Ishikawa (cell line): ENCODE results near the gene PLIN4.

Experiments
- CEBPB ChIP-seq: IDR thresholded peaks from 2 replicates; pipeline ENCODE4 v1.6.1; 2012
- EP300 ChIP-seq: IDR thresholded peaks from 2 replicates; pipeline ENCODE4 v1.6.1; 2012; ENCODE audit warnings: borderline replicate concordance
- NFIC ChIP-seq: IDR thresholded peaks from 2 replicates; pipeline ENCODE4 v1.6.1; 2012
- RAD21 ChIP-seq: IDR thresholded peaks from 2 replicates; pipeline ENCODE4 v1.6.1; 2012; ENCODE audit warnings: low read depth
- TAF1 ChIP-seq: IDR thresholded peaks from 2 replicates; pipeline ENCODE4 v1.6.1; 2012; ENCODE audit warnings: low read depth, mild to moderate bottlenecking
- TEAD4 ChIP-seq: IDR thresholded peaks from 2 replicates; pipeline ENCODE4 v1.6.1; 2012
- TF ChIP-seq, protein P1 (sequence below): IDR thresholded peaks from 2 replicates; pipeline ENCODE4 v1.6.1; 2012
- TF ChIP-seq, protein P2 (sequence below): IDR thresholded peaks from 2 replicates; pipeline ENCODE4 v1.6.1; 2012
- TF ChIP-seq, protein P3 (sequence below): IDR thresholded peaks from 2 replicates; pipeline ENCODE4 v1.6.1; 2012; ENCODE audit warnings: low read depth, mild to moderate bottlenecking

- TF ChIP-seq TEAD4, result no peak
- TF ChIP-seq EP300, result no peak
- TF ChIP-seq, protein P1, sequence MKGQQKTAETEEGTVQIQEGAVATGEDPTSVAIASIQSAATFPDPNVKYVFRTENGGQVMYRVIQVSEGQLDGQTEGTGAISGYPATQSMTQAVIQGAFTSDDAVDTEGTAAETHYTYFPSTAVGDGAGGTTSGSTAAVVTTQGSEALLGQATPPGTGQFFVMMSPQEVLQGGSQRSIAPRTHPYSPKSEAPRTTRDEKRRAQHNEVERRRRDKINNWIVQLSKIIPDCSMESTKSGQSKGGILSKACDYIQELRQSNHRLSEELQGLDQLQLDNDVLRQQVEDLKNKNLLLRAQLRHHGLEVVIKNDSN, result no peak
- no peak for TF ChIP-seq NFIC
- TF ChIP-seq, protein P2, sequence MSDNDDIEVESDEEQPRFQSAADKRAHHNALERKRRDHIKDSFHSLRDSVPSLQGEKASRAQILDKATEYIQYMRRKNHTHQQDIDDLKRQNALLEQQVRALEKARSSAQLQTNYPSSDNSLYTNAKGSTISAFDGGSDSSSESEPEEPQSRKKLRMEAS, result no peak
- TF ChIP-seq TAF1, result no peak
- TF ChIP-seq, protein P3, sequence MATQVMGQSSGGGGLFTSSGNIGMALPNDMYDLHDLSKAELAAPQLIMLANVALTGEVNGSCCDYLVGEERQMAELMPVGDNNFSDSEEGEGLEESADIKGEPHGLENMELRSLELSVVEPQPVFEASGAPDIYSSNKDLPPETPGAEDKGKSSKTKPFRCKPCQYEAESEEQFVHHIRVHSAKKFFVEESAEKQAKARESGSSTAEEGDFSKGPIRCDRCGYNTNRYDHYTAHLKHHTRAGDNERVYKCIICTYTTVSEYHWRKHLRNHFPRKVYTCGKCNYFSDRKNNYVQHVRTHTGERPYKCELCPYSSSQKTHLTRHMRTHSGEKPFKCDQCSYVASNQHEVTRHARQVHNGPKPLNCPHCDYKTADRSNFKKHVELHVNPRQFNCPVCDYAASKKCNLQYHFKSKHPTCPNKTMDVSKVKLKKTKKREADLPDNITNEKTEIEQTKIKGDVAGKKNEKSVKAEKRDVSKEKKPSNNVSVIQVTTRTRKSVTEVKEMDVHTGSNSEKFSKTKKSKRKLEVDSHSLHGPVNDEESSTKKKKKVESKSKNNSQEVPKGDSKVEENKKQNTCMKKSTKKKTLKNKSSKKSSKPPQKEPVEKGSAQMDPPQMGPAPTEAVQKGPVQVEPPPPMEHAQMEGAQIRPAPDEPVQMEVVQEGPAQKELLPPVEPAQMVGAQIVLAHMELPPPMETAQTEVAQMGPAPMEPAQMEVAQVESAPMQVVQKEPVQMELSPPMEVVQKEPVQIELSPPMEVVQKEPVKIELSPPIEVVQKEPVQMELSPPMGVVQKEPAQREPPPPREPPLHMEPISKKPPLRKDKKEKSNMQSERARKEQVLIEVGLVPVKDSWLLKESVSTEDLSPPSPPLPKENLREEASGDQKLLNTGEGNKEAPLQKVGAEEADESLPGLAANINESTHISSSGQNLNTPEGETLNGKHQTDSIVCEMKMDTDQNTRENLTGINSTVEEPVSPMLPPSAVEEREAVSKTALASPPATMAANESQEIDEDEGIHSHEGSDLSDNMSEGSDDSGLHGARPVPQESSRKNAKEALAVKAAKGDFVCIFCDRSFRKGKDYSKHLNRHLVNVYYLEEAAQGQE, result no peak
- TF ChIP-seq RAD21, result no peak
- TF ChIP-seq CEBPB, result no peak
Measured at GRCh38 chr19:4483385-4483784, 34.9 kb downstream of the PLIN4 start.
